SK-N-DZ (cell line): ENCODE measurements around the gene RNASEH1.
"Not testable (repeated sequence)": the region's sequence is repeated elsewhere in the genome, so short reads cannot be mapped to it uniquely, and the experiment has no call there.

Experiments used
- DNase-seq: peaks from one replicate; pipeline ENCODE4 v3.0.0-alpha.2; 2015; ENCODE audit warnings: low spot score

The RNASEH1 gene

DNA sequence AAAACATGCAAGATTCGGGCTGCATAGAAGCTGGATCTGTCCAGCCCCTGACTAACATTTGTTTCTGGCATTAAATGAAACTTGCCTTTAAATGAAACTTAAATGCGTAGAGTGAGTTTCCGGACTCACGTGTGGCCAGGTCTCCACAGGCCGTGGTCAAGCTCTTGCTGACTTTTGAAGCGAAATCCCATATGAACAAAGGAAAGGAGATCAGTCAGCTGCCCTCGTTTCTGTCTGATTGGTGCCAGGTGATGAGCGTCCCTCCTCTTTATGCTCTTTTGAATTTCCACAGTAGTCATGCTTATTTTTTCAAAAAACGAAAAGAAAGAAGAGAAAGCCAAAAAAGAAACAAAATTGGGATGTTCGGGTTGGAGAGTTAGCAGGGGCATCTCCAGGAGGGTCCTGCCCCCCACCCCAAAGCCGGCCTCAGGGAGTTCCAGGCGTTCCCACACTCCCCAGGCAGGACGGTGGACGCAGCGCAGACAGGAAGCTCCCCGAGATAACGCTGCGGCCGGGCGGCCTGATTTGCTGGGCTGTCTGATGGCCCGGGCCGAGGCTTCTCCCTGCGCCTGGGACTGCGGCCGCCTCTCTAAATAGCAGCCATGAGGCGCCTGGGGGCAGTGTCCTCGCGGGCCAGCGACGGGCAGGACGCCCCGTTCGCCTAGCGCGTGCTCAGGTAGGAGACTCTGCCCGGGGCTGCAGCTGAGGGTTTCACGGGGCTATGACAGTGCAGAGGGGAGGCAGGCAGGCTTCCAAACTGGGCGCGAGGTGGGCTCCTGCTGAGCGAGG lies 36.6 kb upstream of the RNASEH1 start, which contains the start of gene COLEC11:
COLEC11 (plus strand) TSS at position 620 of the 789 bp plus-strand sequence. CDS start 9,229 bp downstream, outside the sequence.
- DNase-seq = peak; percentile 45

DNA sequence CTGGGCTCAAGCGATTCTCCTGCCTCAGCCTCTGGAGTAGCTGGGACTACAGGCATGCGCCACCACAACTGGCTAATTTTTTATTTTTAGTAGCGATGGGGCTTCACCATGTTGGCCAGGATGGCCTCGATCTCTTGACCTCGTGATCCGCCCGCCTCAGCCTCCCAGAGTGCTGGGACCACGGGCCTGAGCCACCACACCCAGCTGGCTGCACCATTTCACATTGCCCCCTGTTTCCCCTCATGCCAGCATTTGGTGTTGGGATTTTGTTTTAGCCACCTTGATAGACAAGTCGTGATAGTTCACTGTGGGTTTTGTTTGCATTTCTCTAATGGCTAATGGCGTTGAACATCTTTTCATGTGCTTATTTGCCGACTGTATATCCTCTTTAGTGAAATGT lies 31.0 kb upstream of the RNASEH1 start:
- DNase-seq = no peak

DNA sequence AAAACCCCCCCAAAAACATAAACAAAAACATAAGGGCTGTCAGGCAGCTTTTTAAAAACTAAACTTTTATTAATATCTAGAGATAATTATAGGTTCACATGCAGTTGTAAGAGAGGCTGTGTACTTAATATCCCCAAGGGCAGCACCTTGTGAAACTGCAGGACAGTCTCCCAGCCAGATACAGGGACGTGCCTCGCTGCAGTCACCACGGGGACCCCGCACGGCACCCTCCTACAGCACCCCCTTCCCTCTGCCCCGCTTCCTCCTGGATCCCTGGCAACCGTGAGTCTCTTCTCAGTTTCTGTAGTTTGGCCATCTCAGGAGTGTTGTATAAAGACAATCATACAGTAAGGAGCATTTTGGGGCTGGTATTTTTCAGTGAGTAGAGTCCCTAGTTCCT lies 30.0 kb upstream of the RNASEH1 start:
- DNase-seq = no peak

DNA sequence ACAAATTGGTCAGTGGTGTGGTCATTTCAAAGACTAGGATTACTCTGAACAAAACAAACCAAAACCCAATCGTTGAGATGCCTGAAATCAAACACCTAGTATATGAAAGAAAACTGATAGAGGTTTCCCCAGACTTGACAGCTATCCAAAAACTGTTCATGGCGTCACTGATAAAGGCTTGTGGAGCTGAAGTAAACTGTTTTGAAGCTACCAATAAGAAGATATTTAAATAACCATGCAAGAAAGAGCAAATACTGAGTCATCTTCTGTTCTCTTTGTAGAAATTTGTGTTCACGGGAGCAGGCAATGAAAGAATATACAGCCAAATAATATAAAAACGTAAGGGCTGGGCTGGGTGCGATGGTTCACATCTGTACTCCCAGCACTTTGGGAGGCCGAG lies 29.3 kb upstream of the RNASEH1 start:
- DNase-seq = no peak

DNA sequence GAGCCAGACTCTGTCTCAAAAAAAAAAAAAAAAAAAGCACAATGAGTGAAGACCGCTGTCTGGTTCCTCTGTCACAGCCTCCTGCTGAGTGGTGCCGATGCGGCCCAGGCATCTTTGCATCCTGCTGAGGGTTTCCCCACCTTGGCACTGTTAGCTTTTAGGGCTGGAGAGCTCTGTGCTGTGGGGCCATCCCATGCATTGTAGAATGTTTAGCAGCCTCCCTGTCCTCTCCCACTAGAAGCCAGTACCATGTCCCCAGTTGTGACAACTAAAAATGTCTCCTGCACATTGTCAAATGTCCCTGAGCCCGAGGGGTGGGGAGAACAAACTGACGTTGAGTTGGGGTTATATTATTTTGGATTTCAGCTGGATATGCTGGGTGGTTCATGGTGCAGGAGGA lies 28.9 kb upstream of the RNASEH1 start:
- no peak for DNase-seq

DNA sequence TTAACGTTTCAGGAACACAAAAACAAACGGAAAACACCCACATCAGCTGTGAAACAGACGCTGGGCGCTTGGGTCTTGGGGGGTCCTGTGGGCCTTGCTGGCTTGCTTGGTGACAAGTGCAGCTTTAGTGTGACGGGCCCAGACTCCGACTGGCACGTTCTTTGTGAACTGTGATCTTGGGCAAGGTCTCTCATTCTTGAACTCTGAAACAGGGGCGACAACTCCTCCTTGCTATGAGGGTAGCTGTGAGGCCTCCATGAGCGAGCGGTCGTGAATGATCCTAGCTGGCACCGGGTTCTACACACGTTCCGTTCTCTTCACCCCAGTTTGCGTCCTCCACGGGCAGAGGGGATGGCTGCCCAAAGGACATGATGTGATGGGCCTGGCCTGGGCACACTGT lies 28.1 kb upstream of the RNASEH1 start:
- DNase-seq = no peak

DNA sequence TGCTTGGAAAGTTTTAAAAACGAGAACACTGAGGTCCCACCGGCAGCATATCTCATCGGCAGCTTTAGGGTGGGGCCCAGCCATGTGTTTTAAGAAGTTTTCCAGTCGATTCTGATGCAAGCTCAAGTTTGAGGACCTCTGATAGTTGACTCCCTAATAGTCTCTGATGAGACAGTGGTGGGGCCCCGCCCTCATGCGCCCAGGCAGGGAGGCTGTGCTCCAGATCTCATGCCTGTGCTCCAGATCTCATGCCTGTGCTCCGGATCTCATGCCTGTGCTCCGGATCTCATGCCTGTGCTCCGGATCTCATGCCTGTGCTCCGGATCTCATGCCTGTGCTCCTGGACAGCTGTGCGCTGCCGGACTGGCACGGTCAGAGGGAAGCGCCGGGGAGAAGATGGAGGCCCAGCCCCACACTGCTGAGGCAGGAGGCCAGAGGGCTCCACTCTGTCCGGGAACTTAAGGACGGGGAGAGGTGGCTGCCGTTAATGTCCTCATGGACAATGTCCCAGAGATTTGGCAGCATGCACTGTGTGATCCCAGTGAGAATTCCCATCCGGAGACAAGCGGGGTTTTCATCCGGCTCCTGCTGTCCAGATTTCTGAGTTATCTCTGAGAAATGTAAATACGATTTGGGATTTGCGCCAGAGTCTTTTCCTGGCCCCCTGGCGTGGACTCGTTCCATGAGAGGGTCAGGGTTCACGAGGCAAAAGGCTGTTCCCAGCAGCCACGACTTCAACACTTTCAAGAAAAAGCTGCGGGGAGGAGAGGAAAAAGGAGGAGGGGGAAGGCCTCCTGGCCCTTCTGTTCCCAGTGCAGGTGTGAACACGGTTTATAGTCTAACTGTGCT lies 27.4 kb upstream of the RNASEH1 start:
- no peak for DNase-seq

DNA sequence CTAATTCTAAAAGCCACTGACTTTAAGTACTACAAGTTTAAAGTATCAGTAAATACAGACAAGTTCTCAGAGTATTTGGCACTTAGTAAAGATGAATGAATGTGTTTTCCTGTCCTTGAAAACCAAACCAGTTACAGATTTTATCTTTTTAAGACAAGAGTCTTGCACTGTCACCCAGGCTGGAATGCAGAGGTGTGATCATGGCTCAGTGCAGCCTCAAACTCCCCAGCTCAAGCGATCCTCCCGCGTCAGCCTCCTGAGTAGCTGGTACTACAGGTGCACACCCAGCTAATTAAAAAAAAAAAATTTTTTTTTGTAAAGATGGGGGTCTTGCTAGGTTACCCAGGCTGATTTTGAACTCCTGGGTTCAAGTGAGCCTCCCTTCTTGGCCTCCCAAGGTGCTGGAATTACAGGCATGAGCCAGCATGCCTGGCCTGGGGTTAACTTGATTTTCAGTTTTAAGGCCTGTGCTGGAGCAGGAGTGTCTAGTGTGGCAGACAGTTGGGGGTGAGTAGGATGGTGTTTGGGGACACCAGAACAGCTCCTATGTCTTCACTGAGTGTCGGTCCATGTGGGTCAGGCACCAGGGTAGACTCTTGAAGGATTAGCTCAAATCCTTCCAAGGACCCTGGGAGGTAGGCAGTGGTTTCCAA lies 26.6 kb upstream of the RNASEH1 start:
- no peak for DNase-seq

DNA sequence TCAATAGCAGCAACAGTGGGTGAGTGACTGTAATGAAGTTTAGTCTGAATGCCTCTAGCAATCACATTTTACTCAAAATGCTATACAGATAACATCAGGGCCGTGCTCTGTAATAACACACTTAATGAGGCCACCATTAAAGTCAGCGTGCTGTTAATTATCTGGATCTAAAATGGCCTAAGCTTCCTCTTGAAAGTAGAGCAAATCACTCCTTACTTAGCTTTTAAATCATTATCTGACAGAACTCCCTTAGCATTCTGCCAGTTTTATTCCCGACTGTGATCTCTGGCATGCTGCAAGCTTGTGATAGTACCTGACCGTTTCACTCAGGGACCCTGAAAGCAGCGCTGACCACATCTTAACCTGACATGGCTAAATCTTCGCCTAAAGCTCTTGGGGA lies 25.9 kb upstream of the RNASEH1 start:
- DNase-seq = no peak

DNA sequence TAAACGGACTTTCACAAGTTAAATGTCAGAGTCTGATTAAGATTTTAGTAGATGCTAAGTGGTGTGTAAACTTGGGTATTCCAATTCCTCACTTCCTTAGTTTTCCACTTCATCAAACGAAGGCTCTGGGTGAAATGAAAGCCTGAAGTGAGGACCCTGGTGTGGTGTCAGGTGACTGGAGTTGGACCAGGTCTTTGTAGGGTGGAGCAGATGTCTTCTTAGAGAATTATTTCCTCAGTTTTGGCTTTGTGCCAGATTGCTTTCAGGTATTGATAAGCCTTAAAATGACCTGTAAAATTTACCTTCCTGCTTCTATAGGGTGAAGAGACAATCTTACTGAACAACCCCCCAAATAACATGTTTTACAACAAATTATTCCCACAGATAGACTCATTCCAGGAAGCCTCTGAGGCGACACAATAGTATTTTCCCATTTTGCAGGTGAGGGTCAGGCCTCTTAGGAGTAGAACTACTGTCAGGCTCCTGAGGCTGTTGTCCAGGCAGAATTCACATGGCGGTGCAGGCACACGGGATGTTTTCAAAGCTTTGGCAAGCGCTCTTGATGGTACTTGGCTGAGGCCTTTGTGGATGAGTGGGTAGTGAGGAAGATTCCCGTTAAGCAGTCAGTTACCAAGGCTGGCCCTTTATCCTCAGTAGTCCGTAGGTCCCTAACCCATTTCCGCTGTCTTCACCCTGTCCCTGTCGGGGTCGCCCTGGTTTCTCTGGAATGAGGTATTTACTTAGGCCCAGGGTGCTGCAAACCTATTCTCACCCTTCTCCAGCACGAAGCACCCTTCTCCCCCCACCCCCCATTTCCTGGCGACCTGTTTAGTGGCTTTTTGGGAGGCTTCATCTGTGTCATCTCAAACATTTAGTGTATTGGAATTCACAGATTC lies 23.5 kb upstream of the RNASEH1 start:
- DNase-seq = no peak

DNA sequence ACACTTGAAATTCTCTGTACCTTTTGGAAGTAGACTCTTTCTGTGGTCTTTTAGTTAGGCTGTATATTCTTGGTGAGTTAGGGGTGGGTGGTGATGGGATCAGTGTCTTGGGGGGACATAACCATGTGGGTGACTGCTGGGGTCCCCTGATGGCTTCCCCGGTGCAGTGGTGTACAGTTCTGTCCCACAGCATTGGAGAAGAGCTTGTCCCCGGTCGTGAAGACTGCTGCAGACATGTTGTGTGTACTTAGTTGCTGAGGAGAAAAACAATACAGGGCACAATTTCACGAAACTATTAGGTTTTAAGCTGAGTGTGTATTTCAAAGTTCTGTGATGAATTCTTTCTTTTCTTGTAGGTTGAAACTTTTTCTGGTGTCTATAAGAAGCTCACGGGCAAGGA lies 22.3 kb upstream of the RNASEH1 start:
- DNase-seq = no peak

DNA sequence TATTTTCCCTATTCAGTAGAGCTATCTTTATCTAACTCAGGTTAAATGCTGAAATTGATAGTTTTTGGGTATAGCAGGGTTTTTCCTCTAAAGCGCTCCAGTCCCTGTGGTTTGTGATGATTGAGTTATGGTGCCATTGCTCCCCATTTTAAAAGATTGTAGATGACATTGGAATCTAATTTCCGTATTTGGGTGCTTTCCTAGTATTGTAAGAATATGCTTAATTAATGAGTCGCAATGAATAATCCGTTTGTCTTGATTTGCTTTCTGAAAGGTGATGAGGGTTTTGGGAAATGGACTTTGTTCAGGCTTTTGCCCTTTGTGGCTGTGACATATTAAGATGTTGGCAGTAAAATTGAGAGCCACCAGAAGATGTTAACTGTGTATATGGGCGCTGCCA lies 20.9 kb upstream of the RNASEH1 start:
- DNase-seq = no peak

DNA sequence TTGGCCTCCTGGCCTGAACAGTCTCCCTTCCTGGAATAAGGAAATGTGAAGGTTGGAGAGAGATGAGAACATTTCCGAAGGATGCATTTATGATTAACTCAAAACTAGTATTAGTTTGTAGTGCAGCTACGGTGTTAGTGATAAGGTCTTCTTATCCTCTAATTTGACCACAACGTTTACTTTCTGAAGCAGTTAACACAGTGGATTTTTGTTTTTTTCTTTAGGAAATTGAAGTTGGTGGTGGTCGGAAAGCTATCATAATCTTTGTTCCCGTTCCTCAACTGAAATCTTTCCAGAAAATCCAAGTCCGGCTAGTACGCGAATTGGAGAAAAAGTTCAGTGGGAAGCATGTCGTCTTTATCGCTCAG lies 18.1 kb upstream of the RNASEH1 start:
- not testable (repeated sequence) for DNase-seq

DNA sequence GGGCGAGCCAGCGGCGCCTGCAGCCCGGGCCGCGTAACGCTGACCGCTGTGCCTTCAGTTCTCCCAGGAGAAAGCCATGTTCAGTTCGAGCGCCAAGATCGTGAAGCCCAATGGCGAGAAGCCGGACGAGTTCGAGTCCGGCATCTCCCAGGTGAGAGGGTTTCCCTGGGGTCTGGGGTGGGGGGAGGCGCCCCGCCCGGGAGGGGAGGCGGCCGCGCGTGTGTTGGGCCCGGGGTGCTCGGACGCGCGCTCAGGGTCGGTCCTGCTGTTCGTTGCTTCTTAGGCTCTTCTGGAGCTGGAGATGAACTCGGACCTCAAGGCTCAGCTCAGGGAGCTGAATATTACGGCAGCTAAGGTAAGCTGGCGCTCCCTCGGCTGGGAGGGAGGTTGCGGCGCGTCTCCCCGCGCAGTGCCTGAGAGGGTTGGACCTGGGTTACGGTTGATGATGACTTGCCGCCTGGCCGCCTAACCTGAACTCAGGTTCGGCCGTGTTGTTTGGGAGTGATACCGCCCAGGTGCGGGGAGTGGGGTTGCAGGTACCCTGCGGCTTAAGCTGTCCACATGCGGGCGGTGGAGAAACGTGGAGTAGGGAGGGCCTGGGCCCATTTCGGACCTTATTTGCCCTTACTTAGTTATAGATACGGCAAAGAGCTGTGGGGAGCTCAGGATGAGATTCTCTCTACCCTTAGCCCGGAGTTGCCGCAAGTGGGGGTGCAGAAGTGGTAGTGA lies 17.6 kb upstream of the RNASEH1 start:
- no peak for DNase-seq

DNA sequence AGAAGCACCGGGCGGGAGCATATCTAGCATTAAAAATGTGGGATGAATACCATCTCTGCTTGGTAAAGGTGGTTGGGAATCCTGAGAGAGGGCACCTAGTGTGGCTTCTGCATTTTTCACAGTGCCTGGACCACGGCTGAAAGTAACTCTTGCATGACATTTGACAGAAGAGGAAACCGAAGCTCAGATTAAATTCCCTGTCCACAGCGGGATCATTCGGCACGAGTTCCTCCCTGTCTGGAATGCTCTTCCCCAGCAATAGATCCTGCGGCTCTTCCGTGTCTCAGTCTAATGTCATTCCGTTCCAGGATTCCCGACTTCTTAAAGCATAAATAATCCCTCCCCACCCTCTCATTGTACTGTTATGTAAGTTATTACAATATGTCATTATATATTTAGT lies 16.0 kb upstream of the RNASEH1 start:
- DNase-seq = no peak

DNA sequence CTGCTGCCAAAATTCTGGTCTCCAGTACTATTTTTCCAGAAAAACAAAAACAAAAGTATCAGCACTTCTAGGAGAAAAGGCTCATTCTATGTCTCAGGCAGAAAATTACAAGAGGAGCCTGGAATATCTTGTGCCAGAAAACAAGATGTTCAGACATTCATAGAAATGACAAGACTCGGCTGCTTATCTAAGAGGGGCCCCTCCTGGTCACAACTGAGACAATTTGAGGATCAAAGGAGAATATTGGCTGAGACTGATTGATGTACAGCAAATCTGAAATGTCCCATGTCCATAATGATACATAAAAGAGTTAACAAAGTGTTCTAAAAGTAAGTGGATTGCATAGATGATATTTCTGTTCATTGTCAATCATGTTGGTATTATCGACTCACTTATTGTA lies 14.5 kb upstream of the RNASEH1 start:
- DNase-seq = no peak

DNA sequence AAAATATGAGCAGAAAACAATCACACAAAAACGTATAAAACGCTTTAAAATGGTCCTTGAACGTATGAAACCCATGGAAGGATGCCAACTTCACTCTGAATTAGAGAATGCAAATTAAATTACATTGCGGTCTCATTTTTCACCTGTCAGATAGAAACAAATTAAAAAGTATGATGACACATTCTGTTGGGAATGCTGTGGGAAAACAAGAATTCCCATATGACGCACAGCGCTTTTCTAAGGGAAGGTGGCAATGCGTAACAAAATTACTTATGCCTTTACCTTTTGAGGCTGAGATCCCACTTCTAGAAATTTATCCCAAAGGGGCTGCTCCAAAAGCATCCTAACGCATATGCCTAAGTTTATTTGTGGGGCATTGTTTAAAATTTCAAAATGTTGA lies 13.2 kb upstream of the RNASEH1 start:
- DNase-seq = peak; percentile 56

DNA sequence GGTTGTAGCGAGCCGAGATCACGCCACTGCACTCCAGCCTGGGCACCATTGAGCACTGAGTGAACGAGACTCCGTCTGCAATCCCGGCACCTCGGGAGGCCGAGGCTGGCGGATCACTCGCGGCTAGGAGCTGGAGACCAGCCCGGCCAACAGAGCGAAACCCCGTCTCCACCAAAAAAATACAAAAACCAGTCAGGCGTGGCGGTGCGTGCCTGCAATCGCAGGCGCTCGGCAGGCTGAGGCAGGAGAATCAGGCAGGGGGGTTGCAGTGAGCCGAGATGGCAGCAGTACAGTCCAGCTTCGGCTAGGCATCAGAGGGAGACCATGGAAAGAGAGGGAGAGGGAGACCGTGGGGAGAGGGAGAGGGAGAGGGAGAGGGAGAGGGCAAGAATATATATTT lies 11.5 kb upstream of the RNASEH1 start:
- not testable (repeated sequence) for DNase-seq

DNA sequence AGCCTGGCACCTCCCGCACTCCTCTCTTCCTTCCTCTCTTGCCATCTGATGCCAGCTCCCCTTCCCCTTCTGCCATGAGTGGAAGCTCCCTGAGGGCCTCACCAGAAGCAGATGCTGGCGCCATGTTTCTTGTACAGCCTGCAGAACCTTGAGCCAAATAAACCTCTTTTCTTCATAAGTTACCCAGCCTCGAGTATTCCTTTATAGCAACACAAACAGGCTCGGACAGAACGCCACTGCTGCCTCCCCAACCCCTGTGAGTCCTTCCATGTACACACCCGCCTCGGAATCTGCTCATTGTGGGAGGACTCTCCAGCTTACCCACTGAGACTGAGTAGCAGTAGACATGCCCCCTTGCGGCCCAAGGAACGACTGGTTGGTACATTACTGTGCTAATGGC lies 8.7 kb upstream of the RNASEH1 start:
- no peak for DNase-seq

DNA sequence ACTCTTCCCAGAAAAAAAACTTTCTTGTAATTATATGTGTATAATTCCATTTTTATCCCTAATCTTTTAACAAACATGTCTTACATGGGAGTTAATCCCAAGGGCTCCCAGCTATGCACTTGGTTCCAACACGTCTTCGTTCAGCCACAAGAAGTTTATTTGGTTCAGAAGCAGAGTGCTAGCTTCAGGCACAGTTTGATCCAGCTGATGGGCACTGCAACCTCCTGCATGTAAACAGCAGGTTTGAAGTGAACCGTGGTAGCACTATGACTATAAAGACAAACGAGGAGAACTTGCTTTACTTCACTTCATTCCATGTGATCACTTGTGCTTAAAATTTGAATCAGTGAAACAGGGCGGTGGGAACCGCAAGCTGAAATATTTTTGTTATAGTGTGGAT lies 7.0 kb upstream of the RNASEH1 start:
- no peak for DNase-seq

DNA sequence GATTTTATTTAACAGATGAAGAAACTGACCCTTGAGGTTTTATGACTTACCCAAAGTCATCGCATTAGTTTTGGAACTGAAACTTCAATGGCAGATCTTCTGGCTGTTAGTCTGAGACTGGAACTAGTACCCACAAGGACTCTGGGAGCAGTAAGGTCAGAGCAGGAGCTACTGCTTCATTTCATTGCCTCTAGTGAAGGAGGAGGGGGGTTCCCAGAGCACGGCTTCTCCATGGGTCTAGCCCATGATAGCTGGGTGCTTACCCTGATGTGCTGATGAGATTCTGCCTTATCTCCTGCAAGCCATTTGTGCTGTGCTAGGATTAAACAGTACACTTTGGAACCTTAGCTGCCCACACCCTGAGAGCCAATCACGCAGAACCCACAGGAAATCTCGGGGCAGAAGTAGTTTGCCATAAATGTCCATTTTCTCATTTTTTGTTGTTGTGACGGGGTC lies 5.4 kb upstream of the RNASEH1 start:
- DNase-seq = no peak
